HEK293 (cell line): ENCODE data around the gene NUP153.

Source experiments
- CTCF ChIA-PET: fragments of 350-600 bp; formaldehyde crosslinking; extraction: SDS; loops from one replicate; lab custom pipeline; 2021; ENCODE audit warnings: antibody characterized with exemption; lab: Yijun Ruan, JAX
- POLR2A ChIA-PET: fragments of 300-600 bp; formaldehyde crosslinking; extraction: SDS; loops from one replicate; lab custom pipeline; 2020; ENCODE audit warnings: antibody characterized with exemption, inconsistent platforms; lab: Yijun Ruan, JAX
- H3K27ac ChIP-seq: fragments of 200-500 bp; sonication (Bioruptor generic); 2 replicates; pipeline ENCODE4 v1.5.1; 2014; ENCODE audit warnings: low read depth, low read length, control low read depth, inconsistent platforms; ENCODE audit errors: extremely low read depth
- H3K36me3 ChIP-seq, 2 experiments: fragments of 200-500 bp in 1 of 2; sonication (Bioruptor generic) in 1 of 2; 1 replicate in 1 of 2; 2 replicates in 1 of 2; pipeline ENCODE4 v1.5.1; 2014 to 2017; ENCODE audit warnings: inconsistent platforms in 2 of 2, low read length in 2 of 2; ENCODE audit not compliant: control insufficient read depth in 2 of 2, insufficient read depth in 1 of 2
- H3K4me1 ChIP-seq: fragments of 200-500 bp; sonication (Bioruptor generic); 2 replicates; pipeline ENCODE4 v1.5.1; 2014; ENCODE audit warnings: mild to moderate bottlenecking, low read length, inconsistent platforms; ENCODE audit not compliant: control insufficient read depth, insufficient read depth
- H3K4me3 ChIP-seq: 2 replicates; pipeline ENCODE4 v1.5.1; 2011; ENCODE audit warnings: low read depth, mild to moderate bottlenecking, control low read depth, low read length, moderate library complexity
- H3K9me3 ChIP-seq: fragments of 200-500 bp; sonication (Bioruptor generic); 2 replicates; pipeline ENCODE4 v1.5.1; 2014; ENCODE audit warnings: low read depth, low read length, inconsistent platforms; ENCODE audit not compliant: control insufficient read depth, insufficient read depth
- GLIS2 ChIP-seq: fragments of 450-650 bp; formaldehyde crosslinking; IDR thresholded peaks from 2 replicates; pipeline ENCODE4 v1.5.1; 2016; ENCODE audit warnings: missing biosample characterization, missing genetic modification characterization
- KLF1 ChIP-seq: fragments of 450-650 bp; formaldehyde crosslinking; IDR thresholded peaks from 2 replicates; pipeline ENCODE4 v1.5.1; 2016; ENCODE audit warnings: missing biosample characterization, missing genetic modification characterization
- MZF1 ChIP-seq: fragments of 450-650 bp; formaldehyde crosslinking; IDR thresholded peaks from 2 replicates; pipeline ENCODE4 v1.5.1; 2017; ENCODE audit warnings: missing biosample characterization, missing genetic modification characterization, borderline replicate concordance
- PRDM1 ChIP-seq: fragments of 450-650 bp; formaldehyde crosslinking; IDR thresholded peaks from 2 replicates; pipeline ENCODE4; 2016; ENCODE audit warnings: missing biosample characterization, missing genetic modification characterization
- RBAK ChIP-seq: fragments of 450-650 bp; formaldehyde crosslinking; IDR thresholded peaks from 2 replicates; pipeline ENCODE4 v1.5.1; 2016; ENCODE audit warnings: missing biosample characterization, missing genetic modification characterization
- TCF7L2 ChIP-seq: IDR thresholded peaks from 2 replicates; pipeline ENCODE4 v1.6.1; 2011; ENCODE audit warnings: low read depth, mild to moderate bottlenecking, inconsistent platforms, low read length, moderate library complexity, borderline replicate concordance
- ZBTB17 ChIP-seq: fragments of 450-650 bp; formaldehyde crosslinking; IDR thresholded peaks from 2 replicates; pipeline ENCODE4 v1.5.1; 2016; ENCODE audit warnings: missing biosample characterization, missing genetic modification characterization
- ZFP3 ChIP-seq: fragments of 450-650 bp; formaldehyde crosslinking; IDR thresholded peaks from 2 replicates; pipeline ENCODE4 v1.5.1; 2016; ENCODE audit warnings: low read depth, missing biosample characterization, missing genetic modification characterization
- ZNF292 ChIP-seq: fragments of 450-650 bp; formaldehyde crosslinking; IDR thresholded peaks from 2 replicates; pipeline ENCODE4 v1.5.1; 2016; ENCODE audit warnings: low read depth, missing biosample characterization, missing genetic modification characterization, borderline replicate concordance
- ZNF311 ChIP-seq: fragments of 450-650 bp; formaldehyde crosslinking; IDR thresholded peaks from 2 replicates; pipeline ENCODE4 v1.5.1; 2017; ENCODE audit warnings: missing biosample characterization, missing genetic modification characterization, borderline replicate concordance
- ZNF350 ChIP-seq: fragments of 450-650 bp; formaldehyde crosslinking; IDR thresholded peaks from 2 replicates; pipeline ENCODE4 v1.5.0; 2017; ENCODE audit warnings: missing biosample characterization, mild to moderate bottlenecking, missing genetic modification characterization
- ZNF416 ChIP-seq: fragments of 450-650 bp; formaldehyde crosslinking; IDR thresholded peaks from 2 replicates; pipeline ENCODE4 v1.5.1; 2016; ENCODE audit warnings: missing biosample characterization, missing genetic modification characterization
- ZNF433 ChIP-seq: fragments of 450-650 bp; formaldehyde crosslinking; IDR thresholded peaks from 2 replicates; pipeline ENCODE4 v1.5.1; 2016; ENCODE audit warnings: missing biosample characterization, missing genetic modification characterization, low read depth
- ZNF521 ChIP-seq: fragments of 450-650 bp; formaldehyde crosslinking; IDR thresholded peaks from 2 replicates; pipeline ENCODE4 v1.5.1; 2017; ENCODE audit warnings: missing biosample characterization, mild to moderate bottlenecking, missing genetic modification characterization
- ZNF529 ChIP-seq: fragments of 450-650 bp; formaldehyde crosslinking; IDR thresholded peaks from 2 replicates; pipeline ENCODE4 v1.5.1; 2017; ENCODE audit warnings: missing genetic modification characterization, missing biosample characterization; ENCODE audit not compliant: insufficient replicate concordance
- ZNF623 ChIP-seq: fragments of 450-650 bp; formaldehyde crosslinking; IDR thresholded peaks from 2 replicates; pipeline ENCODE4 v1.5.1; 2016; ENCODE audit warnings: missing biosample characterization, missing genetic modification characterization
- ZNF660 ChIP-seq: fragments of 450-650 bp; IDR thresholded peaks from 2 replicates; pipeline ENCODE4 v1.5.1; 2018; ENCODE audit warnings: missing biosample characterization, mild to moderate bottlenecking, missing genetic modification characterization
- ZNF747 ChIP-seq: fragments of 450-650 bp; formaldehyde crosslinking; IDR thresholded peaks from 2 replicates; pipeline ENCODE4 v1.5.1; 2016; ENCODE audit warnings: missing biosample characterization, missing genetic modification characterization
- ZNF76 ChIP-seq: fragments of 450-650 bp; formaldehyde crosslinking; IDR thresholded peaks from 2 replicates; pipeline ENCODE4; 2016; ENCODE audit warnings: low read depth, missing biosample characterization, missing genetic modification characterization, borderline replicate concordance
- ZNF777 ChIP-seq: fragments of 450-650 bp; formaldehyde crosslinking; IDR thresholded peaks from 2 replicates; pipeline ENCODE4 v1.5.1; 2017; ENCODE audit warnings: missing biosample characterization, missing genetic modification characterization, borderline replicate concordance
- TF ChIP-seq, protein P1 (sequence below): fragments of 450-650 bp; formaldehyde crosslinking; IDR thresholded peaks from 2 replicates; pipeline ENCODE4 v1.5.1; 2016; ENCODE audit warnings: missing biosample characterization, missing genetic modification characterization
- TF ChIP-seq, protein P2 (sequence below): fragments of 450-650 bp; formaldehyde crosslinking; IDR thresholded peaks from 2 replicates; pipeline ENCODE4 v1.5.1; 2016; ENCODE audit warnings: missing biosample characterization, missing genetic modification characterization
- TF ChIP-seq, protein P3 (sequence below): fragments of 450-650 bp; formaldehyde crosslinking; IDR thresholded peaks from 2 replicates; pipeline ENCODE4 v1.5.1; 2016; ENCODE audit warnings: missing biosample characterization, missing genetic modification characterization
- TF ChIP-seq, protein P4 (sequence below): fragments of 450-650 bp; formaldehyde crosslinking; IDR thresholded peaks from 2 replicates; pipeline ENCODE4 v1.5.1; 2016; ENCODE audit warnings: missing biosample characterization, missing genetic modification characterization, borderline replicate concordance

The NUP153 gene

DNA sequence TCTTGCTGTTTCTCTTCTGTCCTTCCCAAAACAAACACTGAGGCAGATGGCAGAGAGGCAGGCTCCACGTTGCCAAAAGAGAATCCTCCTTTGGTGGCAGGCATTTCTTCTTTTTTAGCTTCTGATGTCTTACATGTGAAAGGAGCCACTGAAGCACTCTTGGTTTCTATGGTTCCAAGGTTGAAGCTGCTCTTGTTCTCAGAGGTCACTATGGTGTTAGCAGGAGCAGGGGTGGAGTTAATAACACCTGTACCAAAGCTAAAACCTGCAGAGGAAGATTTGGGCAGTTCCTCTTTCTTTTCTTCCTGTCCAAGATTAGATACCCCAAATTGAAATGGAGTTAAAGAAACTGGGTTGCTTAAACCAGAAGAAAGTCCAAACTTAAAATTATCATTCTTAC is 77.9 kb downstream of the NUP153 start:
- Histone ChIP-seq H3K4me1 (peaks cover 10% of the 10 kb centered on the region; the same call in 1 of the 2 replicates), H3K36me3 (peaks cover 44 to 90% of the 10 kb centered on the region in 2 experiments), H3K9me3 (no peaks in the 10 kb centered on the region), H3K27ac (no peak overlapping the region)
- CTCF ChIA-PET: no interaction called here
- no peak for TF ChIP-seq ZNF660 (tag by site-specific recombination)
- 0 out of 2 replicates have a peak, but pooled peaks have one; percentile 34 for TF ChIP-seq PRDM1
- no peak for TF ChIP-seq ZNF350 (tag by site-specific recombination)
- TF ChIP-seq, protein P1, sequence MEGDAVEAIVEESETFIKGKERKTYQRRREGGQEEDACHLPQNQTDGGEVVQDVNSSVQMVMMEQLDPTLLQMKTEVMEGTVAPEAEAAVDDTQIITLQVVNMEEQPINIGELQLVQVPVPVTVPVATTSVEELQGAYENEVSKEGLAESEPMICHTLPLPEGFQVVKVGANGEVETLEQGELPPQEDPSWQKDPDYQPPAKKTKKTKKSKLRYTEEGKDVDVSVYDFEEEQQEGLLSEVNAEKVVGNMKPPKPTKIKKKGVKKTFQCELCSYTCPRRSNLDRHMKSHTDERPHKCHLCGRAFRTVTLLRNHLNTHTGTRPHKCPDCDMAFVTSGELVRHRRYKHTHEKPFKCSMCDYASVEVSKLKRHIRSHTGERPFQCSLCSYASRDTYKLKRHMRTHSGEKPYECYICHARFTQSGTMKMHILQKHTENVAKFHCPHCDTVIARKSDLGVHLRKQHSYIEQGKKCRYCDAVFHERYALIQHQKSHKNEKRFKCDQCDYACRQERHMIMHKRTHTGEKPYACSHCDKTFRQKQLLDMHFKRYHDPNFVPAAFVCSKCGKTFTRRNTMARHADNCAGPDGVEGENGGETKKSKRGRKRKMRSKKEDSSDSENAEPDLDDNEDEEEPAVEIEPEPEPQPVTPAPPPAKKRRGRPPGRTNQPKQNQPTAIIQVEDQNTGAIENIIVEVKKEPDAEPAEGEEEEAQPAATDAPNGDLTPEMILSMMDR: no peak
- TF ChIP-seq, all 188 proteins: peak for 1
- POLR2A ChIA-PET: interaction anchor here (0.5 to 1.1 kb wide), 2 partner anchors 12 to 29 kb away, joined by 4 read pairs; partner anchors contain the start of gene FAM8A1
- H3K4me3 ChIP-seq: no peak overlapping the region

DNA sequence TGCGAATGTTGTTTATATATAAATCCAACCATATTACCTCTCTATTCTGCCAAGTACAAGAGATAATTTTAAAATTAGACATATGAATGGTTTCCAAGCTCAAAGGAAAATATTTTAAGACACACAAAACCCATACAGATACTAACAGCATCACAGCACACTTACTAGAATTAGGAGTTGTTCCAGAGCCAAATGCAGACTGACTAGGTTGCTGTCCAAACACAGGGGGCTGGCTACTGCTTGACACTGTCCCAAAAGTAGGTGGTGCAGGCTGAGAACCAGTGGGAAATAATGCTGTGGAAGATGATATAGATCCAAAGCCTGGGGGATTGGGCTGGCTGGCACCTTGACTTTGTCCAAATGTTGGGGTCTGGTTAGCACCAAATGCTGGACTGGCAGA is 82.3 kb downstream of the NUP153 start:
- Histone ChIP-seq H3K4me3 (no peak overlapping the region), H3K27ac (no peak overlapping the region), H3K36me3 (peaks cover 58 to 93% of the 10 kb centered on the region in 2 experiments), H3K9me3 (no peaks in the 10 kb centered on the region), H3K4me1 (no peaks in the 10 kb centered on the region)
- TF ChIP-seq, protein P2, sequence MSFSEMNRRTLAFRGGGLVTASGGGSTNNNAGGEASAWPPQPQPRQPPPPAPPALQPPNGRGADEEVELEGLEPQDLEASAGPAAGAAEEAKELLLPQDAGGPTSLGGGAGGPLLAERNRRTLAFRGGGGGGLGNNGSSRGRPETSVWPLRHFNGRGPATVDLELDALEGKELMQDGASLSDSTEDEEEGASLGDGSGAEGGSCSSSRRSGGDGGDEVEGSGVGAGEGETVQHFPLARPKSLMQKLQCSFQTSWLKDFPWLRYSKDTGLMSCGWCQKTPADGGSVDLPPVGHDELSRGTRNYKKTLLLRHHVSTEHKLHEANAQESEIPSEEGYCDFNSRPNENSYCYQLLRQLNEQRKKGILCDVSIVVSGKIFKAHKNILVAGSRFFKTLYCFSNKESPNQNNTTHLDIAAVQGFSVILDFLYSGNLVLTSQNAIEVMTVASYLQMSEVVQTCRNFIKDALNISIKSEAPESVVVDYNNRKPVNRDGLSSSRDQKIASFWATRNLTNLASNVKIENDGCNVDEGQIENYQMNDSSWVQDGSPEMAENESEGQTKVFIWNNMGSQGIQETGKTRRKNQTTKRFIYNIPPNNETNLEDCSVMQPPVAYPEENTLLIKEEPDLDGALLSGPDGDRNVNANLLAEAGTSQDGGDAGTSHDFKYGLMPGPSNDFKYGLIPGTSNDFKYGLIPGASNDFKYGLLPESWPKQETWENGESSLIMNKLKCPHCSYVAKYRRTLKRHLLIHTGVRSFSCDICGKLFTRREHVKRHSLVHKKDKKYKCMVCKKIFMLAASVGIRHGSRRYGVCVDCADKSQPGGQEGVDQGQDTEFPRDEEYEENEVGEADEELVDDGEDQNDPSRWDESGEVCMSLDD (tag by site-specific recombination): no peak
- TF ChIP-seq ZNF311 (tag by site-specific recombination) (no peak), ZNF292 (no peak), ZNF416 (tag by site-specific recombination) (no peak), TCF7L2 (no peak), KLF1 (tag by site-specific recombination) (no peak), ZNF433 (tag by site-specific recombination) (no peak), RBAK (tag by site-specific recombination) (no peak)
- CTCF ChIA-PET: no interaction called here
- POLR2A ChIA-PET: no interaction called here

DNA sequence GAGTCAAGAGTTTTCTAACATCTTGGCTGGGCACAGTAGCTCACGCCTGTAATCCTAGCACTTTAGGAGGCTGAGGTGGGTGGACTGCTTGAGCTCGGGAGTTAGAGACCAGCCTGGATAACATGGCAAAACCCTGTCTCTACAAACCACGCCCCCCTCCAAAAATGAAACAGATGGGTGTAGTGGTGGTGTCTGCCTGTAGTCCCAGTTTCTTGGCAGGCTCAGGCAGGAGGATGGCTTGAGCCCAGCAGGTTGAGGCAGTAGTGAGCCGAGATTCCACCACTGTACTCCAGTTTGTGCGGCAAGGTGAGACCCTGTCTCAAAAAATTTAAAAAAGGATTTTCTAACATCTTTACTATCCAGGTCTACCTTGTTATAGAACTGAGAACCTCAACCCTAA is 84.6 kb downstream of the NUP153 start:
- peaks cover 66 to 87% of the 10 kb centered on the region in 2 experiments for H3K36me3 ChIP-seq
- no peaks in the 10 kb centered on the region; the same call in 1 of the 2 replicates for H3K4me1 ChIP-seq
- H3K9me3 ChIP-seq: no peaks in the 10 kb centered on the region
- CTCF ChIA-PET: interaction anchor here (0.6 to 0.8 kb wide), 3 partner anchors 37 to 182 kb away, joined by 3 to 7 read pairs (median 3); no protein-coding TSS in a partner anchor
- POLR2A ChIA-PET: no interaction called here
- H3K4me3 ChIP-seq: no peak overlapping the region
- H3K27ac ChIP-seq: no peak overlapping the region
- TF ChIP-seq ZNF623 (tag by site-specific recombination) (no peak), ZNF521 (tag by site-specific recombination) (no peak), ZNF747 (tag by site-specific recombination) (no peak), GLIS2 (tag by site-specific recombination) (no peak), ZBTB17 (tag by site-specific recombination) (no peak), ZNF777 (tag by site-specific recombination) (no peak), ZNF529 (no peak), MZF1 (tag by site-specific recombination) (no peak), ZNF76 (tag by site-specific recombination) (no peak), ZFP3 (no peak)
- TF ChIP-seq, protein P3, sequence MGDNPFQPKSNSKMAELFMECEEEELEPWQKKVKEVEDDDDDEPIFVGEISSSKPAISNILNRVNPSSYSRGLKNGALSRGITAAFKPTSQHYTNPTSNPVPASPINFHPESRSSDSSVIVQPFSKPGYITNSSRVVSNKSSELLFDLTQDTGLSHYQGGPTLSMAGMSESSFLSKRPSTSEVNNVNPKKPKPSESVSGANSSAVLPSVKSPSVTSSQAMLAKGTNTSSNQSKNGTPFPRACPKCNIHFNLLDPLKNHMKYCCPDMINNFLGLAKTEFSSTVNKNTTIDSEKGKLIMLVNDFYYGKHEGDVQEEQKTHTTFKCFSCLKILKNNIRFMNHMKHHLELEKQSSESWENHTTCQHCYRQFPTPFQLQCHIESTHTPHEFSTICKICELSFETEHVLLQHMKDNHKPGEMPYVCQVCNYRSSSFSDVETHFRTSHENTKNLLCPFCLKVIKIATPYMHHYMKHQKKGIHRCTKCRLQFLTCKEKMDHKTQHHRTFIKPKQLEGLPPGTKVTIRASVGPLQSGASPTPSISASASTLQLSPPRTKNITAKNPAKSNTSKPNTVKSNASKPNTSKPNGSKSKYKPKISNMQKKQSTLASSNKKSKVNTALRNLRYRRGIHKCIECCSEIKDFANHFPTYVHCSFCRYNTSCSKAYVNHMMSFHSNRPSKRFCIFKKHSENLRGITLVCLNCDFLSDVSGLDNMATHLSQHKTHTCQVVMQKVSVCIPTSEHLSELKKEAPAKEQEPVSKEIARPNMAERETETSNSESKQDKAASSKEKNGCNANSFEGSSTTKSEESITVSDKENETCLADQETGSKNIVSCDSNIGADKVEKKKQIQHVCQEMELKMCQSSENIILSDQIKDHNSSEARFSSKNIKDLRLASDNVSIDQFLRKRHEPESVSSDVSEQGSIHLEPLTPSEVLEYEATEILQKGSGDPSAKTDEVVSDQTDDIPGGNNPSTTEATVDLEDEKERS (tag by site-specific recombination): no peak
- TF ChIP-seq, protein P4, sequence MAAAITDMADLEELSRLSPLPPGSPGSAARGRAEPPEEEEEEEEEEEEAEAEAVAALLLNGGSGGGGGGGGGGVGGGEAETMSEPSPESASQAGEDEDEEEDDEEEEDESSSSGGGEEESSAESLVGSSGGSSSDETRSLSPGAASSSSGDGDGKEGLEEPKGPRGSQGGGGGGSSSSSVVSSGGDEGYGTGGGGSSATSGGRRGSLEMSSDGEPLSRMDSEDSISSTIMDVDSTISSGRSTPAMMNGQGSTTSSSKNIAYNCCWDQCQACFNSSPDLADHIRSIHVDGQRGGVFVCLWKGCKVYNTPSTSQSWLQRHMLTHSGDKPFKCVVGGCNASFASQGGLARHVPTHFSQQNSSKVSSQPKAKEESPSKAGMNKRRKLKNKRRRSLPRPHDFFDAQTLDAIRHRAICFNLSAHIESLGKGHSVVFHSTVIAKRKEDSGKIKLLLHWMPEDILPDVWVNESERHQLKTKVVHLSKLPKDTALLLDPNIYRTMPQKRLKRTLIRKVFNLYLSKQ (tag by site-specific recombination): no peak
